A549 (cell line): Measurements from ENCODE around the gene TMEM154. TPM values are rescaled to one million over a fixed set of nuclear protein-coding genes. Genes with fewer than 3 reads are reported as not detected.

Experiments
- ATAC-seq, 2 experiments: fragments of 200-7000 bp in 1 of 2; fragments of >200 bp in 1 of 2; cut with Nextera tagmentation in 1 of 2; cut with Tn5 transposase in 1 of 2; 3 replicates each; pipeline versions ENCODE4 v1.8.0 to v1.9.1; 2018 to 2020; ENCODE audit warnings: mild to moderate bottlenecking in 1 of 2, moderate library complexity in 1 of 2
- CTCF ChIA-PET: fragments of 300-600 bp; sonication (Branson Sonifier 250); formaldehyde crosslinking; extraction: SDS; loops from one replicate; lab custom pipeline; 2021; ENCODE audit warnings: antibody characterized with exemption, inconsistent platforms; lab: Yijun Ruan, JAX
- POLR2A ChIA-PET: fragments of 350-600 bp; formaldehyde crosslinking; extraction: SDS; loops from one replicate; lab custom pipeline; 2021; ENCODE audit warnings: antibody characterized with exemption, inconsistent platforms; lab: Yijun Ruan, JAX
- DNase-seq, 2 experiments: peaks; one replicate each; pipeline versions ENCODE4 v3.0.0 to v3.0.0-alpha.2; 2011 to 2016; ENCODE audit warnings: low read depth in 1 of 2, low spot score in 1 of 2
- FAIRE-seq: peaks from 2 replicates; lab custom pipeline; 2011; peaks lifted over from hg19 to GRCh38; lab: Jason Lieb, UNC
- H3K27ac ChIP-seq, 2 experiments: fragments of >200 bp; sonication (Bioruptor Twin); formaldehyde crosslinking; 3 replicates each; pipeline ENCODE4 v1.5.1; 2016 to 2017
- H3K4me1 ChIP-seq: fragments of >200 bp; sonication (Bioruptor Twin); formaldehyde crosslinking; 3 replicates; pipeline ENCODE4 v1.6.1; 2016
- H3K4me2 ChIP-seq: fragments of >200 bp; sonication (Bioruptor Twin); formaldehyde crosslinking; 3 replicates; pipeline ENCODE4 v1.6.1; 2016
- H3K4me3 ChIP-seq: fragments of >200 bp; sonication (Bioruptor Twin); formaldehyde crosslinking; 3 replicates; pipeline ENCODE4 v1.5.1; 2016
- H3K9me3 ChIP-seq: fragments of >200 bp; sonication (Bioruptor Twin); formaldehyde crosslinking; 3 replicates; pipeline ENCODE4 v1.6.1; 2016
- CBX8 ChIP-seq: fragments of 200-600 bp; sonication (generic); IDR thresholded peaks from 2 replicates; pipeline ENCODE4 v1.6.1; 2016
- EHF ChIP-seq: fragments of 250-450 bp; sonication (Bioruptor Pico); IDR thresholded peaks from 2 replicates; pipeline ENCODE4 v1.5.0; 2020; ENCODE audit warnings: mild to moderate bottlenecking
- FOSL2 ChIP-seq, 2 experiments: fragments of 450-650 bp in 1 of 2; fragments of >200 bp in 1 of 2; sonication (Bioruptor Twin) in 1 of 2; formaldehyde crosslinking; IDR thresholded peaks; 2 replicates each; pipeline versions ENCODE4 v1.5.0 to v1.6.1; 2016 to 2020; ENCODE audit warnings: mild to moderate bottlenecking in 1 of 2, moderate library complexity in 1 of 2
- GATA3 ChIP-seq: IDR thresholded peaks from 2 replicates; pipeline ENCODE4 v1.6.1; 2012; ENCODE audit warnings: borderline replicate concordance
- HOXB5 ChIP-seq: fragments of 250-450 bp; sonication (Bioruptor Pico); IDR thresholded peaks from 2 replicates; pipeline ENCODE4 v1.5.0; 2020; ENCODE audit warnings: mild to moderate bottlenecking, moderate library complexity
- JUN ChIP-seq, 2 experiments: fragments of >200 bp; sonication (Bioruptor Twin); formaldehyde crosslinking; IDR thresholded peaks; 2 replicates in 1 of 2; 3 replicates in 1 of 2; pipeline ENCODE4 v1.6.1; 2016 to 2017
- JUNB ChIP-seq: fragments of >200 bp; sonication (Bioruptor Twin); formaldehyde crosslinking; IDR thresholded peaks from 2 replicates; pipeline ENCODE4 v1.6.1; 2016
- KDM5A ChIP-seq: fragments of 200-600 bp; sonication (generic); IDR thresholded peaks from 2 replicates; pipeline ENCODE4 v1.6.1; 2016; ENCODE audit warnings: antibody characterized with exemption, mild to moderate bottlenecking
- MAFK ChIP-seq: fragments of 450-650 bp; IDR thresholded peaks from 2 replicates; pipeline ENCODE4 v1.6.1; 2014; ENCODE audit not compliant: partially characterized antibody
- MAZ ChIP-seq: fragments of 150-350 bp; IDR thresholded peaks from 2 replicates; pipeline ENCODE4 v1.6.1; 2014; ENCODE audit warnings: antibody characterized with exemption, low read depth, low read length, borderline replicate concordance
- NFE2L2 ChIP-seq: fragments of 150-350 bp; conservative IDR thresholded peaks from 2 replicates; pipeline ENCODE4 v1.6.1; 2014; ENCODE audit warnings: low read length
- NPAS2 ChIP-seq: fragments of 250-450 bp; sonication (Bioruptor Pico); IDR thresholded peaks from 2 replicates; pipeline ENCODE4 v1.8.0; 2022; ENCODE audit warnings: mild to moderate bottlenecking, moderate library complexity, borderline replicate concordance
- PHF8 ChIP-seq: fragments of 200-600 bp; sonication (generic); IDR thresholded peaks from 2 replicates; pipeline ENCODE4 v1.6.1; 2016; ENCODE audit warnings: low read depth, mild to moderate bottlenecking, antibody characterized with exemption, moderate library complexity, borderline replicate concordance
- RAD21 ChIP-seq, 2 experiments: fragments of >200 bp in 1 of 2; sonication (Bioruptor Twin) in 1 of 2; formaldehyde crosslinking in 1 of 2; IDR thresholded peaks in 1 of 2; conservative IDR thresholded peaks in 1 of 2; 2 replicates in 1 of 2; 3 replicates in 1 of 2; pipeline ENCODE4 v1.6.1; 2012 to 2018; ENCODE audit warnings: inconsistent platforms in 1 of 2
- RCOR1 ChIP-seq: fragments of 150-350 bp; IDR thresholded peaks from 2 replicates; pipeline ENCODE4 v1.6.1; 2014; ENCODE audit warnings: antibody characterized with exemption, low read length, low read depth
- RNF2 ChIP-seq: fragments of 200-600 bp; sonication (generic); IDR thresholded peaks from 2 replicates; pipeline ENCODE4 v1.6.1; 2016; ENCODE audit warnings: low read depth, mild to moderate bottlenecking, antibody characterized with exemption, moderate library complexity, borderline replicate concordance
- TFCP2L1 ChIP-seq: fragments of 250-450 bp; sonication (Bioruptor Pico); IDR thresholded peaks from 2 replicates; pipeline ENCODE4 v1.5.0; 2021; ENCODE audit warnings: mild to moderate bottlenecking
- TP53 ChIP-seq: fragments of 250-450 bp; sonication (Bioruptor Pico); IDR thresholded peaks from 2 replicates; pipeline ENCODE4 v1.5.0; 2021; ENCODE audit warnings: mild to moderate bottlenecking, moderate library complexity
- ZFP36 ChIP-seq: fragments of 450-650 bp; IDR thresholded peaks from 2 replicates; pipeline ENCODE4 v1.6.1; 2014; ENCODE audit warnings: borderline replicate concordance; ENCODE audit not compliant: partially characterized antibody
- ZSCAN20 ChIP-seq: fragments of 250-450 bp; sonication (Bioruptor Pico); IDR thresholded peaks from 2 replicates; pipeline ENCODE4 v1.8.0; 2022; ENCODE audit warnings: mild to moderate bottlenecking, moderate library complexity
- WGBS: methylation state at CpG from one replicate; pipeline ENCODE4 v1.1.6; 2017; ENCODE audit errors: missing lambda C conversion rate; 5-methylcytosine and 5-hydroxymethylcytosine counted together
- polyA plus RNA-seq, 4 experiments: library from polyadenylated mRNA; depleted of rRNA in 3 of 4; stranded (reverse); fragments of >200 nt; fragmentation: RNase III in 1 of 4; extraction: RNeasy Plus Mini Kit Qiagen cat#74134 plus additional on column Dnase treatment in 1 of 4; gene quantifications; 2 replicates in 3 of 4; 3 replicates in 1 of 4; pipeline ENCODE4 v1.2.3, GENCODE V29; 2011 to 2017
- TF ChIP-seq, protein P1 (sequence below): fragments of 250-450 bp; sonication (Bioruptor Pico); IDR thresholded peaks from 2 replicates; pipeline ENCODE4 v1.5.0; 2020; ENCODE audit warnings: low read depth, mild to moderate bottlenecking, moderate library complexity
- TF ChIP-seq, protein P2 (sequence below): fragments of 200-600 bp; sonication (generic); IDR thresholded peaks from 2 replicates; pipeline ENCODE4 v1.6.1; 2016; ENCODE audit warnings: antibody characterized with exemption, mild to moderate bottlenecking, moderate library complexity
- TF ChIP-seq, protein P3 (sequence below): fragments of >200 bp; sonication (Bioruptor Twin); formaldehyde crosslinking; IDR thresholded peaks from 2 replicates; pipeline ENCODE4 v1.6.1; 2016
- TF ChIP-seq, protein P4 (sequence below): IDR thresholded peaks from 2 replicates; pipeline ENCODE4 v1.6.1; 2012
- TF ChIP-seq, protein P5 (sequence below): fragments of >200 bp; sonication (Bioruptor Twin); formaldehyde crosslinking; IDR thresholded peaks from 3 replicates; pipeline ENCODE4 v1.6.1; 2016
- TF ChIP-seq, protein P6 (sequence below): fragments of 150-350 bp; IDR thresholded peaks from 2 replicates; pipeline ENCODE4 v1.6.1; 2014; ENCODE audit warnings: low read depth, mild to moderate bottlenecking, low read length
- TF ChIP-seq, protein P7 (sequence below): IDR thresholded peaks from 2 replicates; pipeline ENCODE4 v1.6.1; 2012; ENCODE audit warnings: low read depth, borderline replicate concordance

TMEM154 gene
- polyA plus RNA-seq, 2 of the 4 experiments (the other 2 are of a cell fraction), result 0.05 to 0.31 TPM

DNA sequence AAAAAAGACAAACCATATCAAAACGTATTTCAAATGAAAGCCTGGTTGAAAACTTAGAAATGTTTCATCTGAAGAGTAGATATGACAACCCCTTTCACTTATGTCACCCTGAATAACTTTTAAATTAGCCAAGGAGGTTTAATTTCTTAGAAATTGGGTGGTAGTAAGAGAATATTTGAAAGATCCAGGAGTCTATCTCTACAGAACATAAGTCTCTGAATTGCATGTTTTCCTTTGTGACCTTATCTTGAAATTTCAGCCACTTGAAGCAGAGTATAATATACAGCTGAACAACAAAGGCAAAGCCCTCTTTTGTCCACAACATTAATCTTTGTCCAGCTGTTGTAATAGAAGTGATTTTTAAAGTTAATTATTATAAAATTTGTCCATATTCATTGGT lies 49.5 kb downstream of the TMEM154 start:
- DNase-seq, result no peak
- CTCF ChIA-PET, result interaction anchor here (1.3 kb wide), 1 partner anchor 9 kb away, joined by 4 read pairs; no protein-coding TSS in a partner anchor
- ATAC-seq, result no peak
- H3K4me2 ChIP-seq, result no peak overlapping the region
- H3K9me3 ChIP-seq, result no peaks in the 10 kb centered on the region
- no peak for FAIRE-seq
- TF ChIP-seq MAZ (no peak), RAD21 (conservative IDR thresholded peaks at IDR 0.05 in 1 of 2, IDR thresholded peaks at IDR 0.05 in 1 of 2) (no peak), ZFP36 (no peak), GATA3 (no peak), MAFK (no peak), PHF8 (no peak), EHF (no peak), JUN (IDR thresholded peaks at IDR 0.05) (no peak), HOXB5 (no peak)
- TF ChIP-seq, protein P1, sequence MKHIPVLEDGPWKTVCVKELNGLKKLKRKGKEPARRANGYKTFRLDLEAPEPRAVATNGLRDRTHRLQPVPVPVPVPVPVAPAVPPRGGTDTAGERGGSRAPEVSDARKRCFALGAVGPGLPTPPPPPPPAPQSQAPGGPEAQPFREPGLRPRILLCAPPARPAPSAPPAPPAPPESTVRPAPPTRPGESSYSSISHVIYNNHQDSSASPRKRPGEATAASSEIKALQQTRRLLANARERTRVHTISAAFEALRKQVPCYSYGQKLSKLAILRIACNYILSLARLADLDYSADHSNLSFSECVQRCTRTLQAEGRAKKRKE (CRISPR knock-in tag), result no peak
- TF ChIP-seq, protein P2, sequence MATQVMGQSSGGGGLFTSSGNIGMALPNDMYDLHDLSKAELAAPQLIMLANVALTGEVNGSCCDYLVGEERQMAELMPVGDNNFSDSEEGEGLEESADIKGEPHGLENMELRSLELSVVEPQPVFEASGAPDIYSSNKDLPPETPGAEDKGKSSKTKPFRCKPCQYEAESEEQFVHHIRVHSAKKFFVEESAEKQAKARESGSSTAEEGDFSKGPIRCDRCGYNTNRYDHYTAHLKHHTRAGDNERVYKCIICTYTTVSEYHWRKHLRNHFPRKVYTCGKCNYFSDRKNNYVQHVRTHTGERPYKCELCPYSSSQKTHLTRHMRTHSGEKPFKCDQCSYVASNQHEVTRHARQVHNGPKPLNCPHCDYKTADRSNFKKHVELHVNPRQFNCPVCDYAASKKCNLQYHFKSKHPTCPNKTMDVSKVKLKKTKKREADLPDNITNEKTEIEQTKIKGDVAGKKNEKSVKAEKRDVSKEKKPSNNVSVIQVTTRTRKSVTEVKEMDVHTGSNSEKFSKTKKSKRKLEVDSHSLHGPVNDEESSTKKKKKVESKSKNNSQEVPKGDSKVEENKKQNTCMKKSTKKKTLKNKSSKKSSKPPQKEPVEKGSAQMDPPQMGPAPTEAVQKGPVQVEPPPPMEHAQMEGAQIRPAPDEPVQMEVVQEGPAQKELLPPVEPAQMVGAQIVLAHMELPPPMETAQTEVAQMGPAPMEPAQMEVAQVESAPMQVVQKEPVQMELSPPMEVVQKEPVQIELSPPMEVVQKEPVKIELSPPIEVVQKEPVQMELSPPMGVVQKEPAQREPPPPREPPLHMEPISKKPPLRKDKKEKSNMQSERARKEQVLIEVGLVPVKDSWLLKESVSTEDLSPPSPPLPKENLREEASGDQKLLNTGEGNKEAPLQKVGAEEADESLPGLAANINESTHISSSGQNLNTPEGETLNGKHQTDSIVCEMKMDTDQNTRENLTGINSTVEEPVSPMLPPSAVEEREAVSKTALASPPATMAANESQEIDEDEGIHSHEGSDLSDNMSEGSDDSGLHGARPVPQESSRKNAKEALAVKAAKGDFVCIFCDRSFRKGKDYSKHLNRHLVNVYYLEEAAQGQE, result no peak
- no peaks in the 10 kb centered on the region for H3K4me1 ChIP-seq
- WGBS, result 7% methylated on average over 1 of the region's 1 CpG
- no peak overlapping the region for H3K4me3 ChIP-seq
- no peak overlapping the region for H3K27ac ChIP-seq
- POLR2A ChIA-PET, result no interaction called here

DNA sequence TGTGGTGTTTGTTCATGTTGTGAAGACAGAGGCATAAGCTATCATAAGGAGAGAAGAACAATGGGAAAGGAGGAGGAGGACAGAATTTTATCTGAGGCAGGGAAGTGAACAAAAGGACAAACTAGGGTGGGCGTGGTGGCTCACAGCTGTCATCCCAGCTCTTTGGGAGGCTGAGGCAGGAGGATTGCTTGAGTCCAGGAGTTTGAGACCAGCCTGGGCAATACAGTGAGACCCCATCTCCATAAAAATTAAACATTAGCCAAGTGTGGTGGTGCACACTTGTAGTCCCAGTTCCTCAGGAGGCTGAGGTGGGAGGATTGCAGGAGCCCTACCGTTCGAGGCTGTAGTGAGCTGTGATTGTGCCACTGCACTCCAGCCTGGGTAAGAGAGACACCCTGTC lies 49.9 kb downstream of the TMEM154 start:
- no peak for ATAC-seq

DNA sequence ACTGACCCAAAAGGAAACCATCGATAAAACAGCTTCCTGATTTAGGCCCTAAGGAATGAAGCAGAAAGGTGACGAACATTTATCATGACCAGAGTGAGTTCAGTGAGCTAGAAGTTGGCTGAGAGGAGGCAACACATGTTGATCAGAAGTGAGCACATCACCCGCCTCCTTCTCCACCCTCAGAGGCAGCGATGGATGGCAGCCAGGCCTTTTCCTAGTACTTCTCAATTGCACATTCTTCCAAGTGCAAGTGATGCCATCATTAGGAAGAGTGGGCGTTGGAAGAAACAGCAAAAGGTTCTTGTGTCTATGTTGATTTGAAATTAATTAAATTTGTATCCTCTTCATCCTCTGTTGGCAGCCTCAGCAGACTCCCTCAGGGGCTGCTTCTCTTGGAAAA lies 51.7 kb downstream of the TMEM154 start:
- no peak for FAIRE-seq
- Histone ChIP-seq H3K27ac (no peak overlapping the region), H3K4me2 (no peak overlapping the region), H3K9me3 (no peaks in the 10 kb centered on the region), H3K4me3 (no peak overlapping the region), H3K4me1 (no peaks in the 10 kb centered on the region)
- WGBS, result 78% methylated on average over 5 of the region's 5 CpGs
- ATAC-seq, result no peak
- POLR2A ChIA-PET, result no interaction called here
- CTCF ChIA-PET, result interaction anchor here (0.6 kb wide), 1 partner anchor 194 kb away, joined by 3 read pairs; no protein-coding TSS in a partner anchor
- DNase-seq, result no peak
- TF ChIP-seq NFE2L2 (no peak), RAD21 (conservative IDR thresholded peaks at IDR 0.05 in 1 of 2, IDR thresholded peaks at IDR 0.05 in 1 of 2) (no peak), GATA3 (no peak), RNF2 (no peak), KDM5A (no peak), RCOR1 (no peak), NPAS2 (CRISPR knock-in tag) (no peak), CBX8 (no peak), JUNB (no peak)
- TF ChIP-seq, protein P3, sequence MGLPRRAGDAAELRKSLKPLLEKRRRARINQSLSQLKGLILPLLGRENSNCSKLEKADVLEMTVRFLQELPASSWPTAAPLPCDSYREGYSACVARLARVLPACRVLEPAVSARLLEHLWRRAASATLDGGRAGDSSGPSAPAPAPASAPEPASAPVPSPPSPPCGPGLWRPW, result no peak
- TF ChIP-seq, protein P4, sequence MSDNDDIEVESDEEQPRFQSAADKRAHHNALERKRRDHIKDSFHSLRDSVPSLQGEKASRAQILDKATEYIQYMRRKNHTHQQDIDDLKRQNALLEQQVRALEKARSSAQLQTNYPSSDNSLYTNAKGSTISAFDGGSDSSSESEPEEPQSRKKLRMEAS, result no peak
- TF ChIP-seq, protein P1 (CRISPR knock-in tag), result no peak
- TF ChIP-seq, protein P5, sequence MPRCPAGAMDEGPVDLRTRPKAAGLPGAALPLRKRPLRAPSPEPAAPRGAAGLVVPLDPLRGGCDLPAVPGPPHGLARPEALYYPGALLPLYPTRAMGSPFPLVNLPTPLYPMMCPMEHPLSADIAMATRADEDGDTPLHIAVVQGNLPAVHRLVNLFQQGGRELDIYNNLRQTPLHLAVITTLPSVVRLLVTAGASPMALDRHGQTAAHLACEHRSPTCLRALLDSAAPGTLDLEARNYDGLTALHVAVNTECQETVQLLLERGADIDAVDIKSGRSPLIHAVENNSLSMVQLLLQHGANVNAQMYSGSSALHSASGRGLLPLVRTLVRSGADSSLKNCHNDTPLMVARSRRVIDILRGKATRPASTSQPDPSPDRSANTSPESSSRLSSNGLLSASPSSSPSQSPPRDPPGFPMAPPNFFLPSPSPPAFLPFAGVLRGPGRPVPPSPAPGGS, result no peak
- TF ChIP-seq, protein P6, sequence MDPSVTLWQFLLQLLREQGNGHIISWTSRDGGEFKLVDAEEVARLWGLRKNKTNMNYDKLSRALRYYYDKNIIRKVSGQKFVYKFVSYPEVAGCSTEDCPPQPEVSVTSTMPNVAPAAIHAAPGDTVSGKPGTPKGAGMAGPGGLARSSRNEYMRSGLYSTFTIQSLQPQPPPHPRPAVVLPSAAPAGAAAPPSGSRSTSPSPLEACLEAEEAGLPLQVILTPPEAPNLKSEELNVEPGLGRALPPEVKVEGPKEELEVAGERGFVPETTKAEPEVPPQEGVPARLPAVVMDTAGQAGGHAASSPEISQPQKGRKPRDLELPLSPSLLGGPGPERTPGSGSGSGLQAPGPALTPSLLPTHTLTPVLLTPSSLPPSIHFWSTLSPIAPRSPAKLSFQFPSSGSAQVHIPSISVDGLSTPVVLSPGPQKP, result no peak

More for the DNA sequence above, 49.9 kb downstream of the TMEM154 start:
- no peak for DNase-seq
- TF ChIP-seq, protein P7, sequence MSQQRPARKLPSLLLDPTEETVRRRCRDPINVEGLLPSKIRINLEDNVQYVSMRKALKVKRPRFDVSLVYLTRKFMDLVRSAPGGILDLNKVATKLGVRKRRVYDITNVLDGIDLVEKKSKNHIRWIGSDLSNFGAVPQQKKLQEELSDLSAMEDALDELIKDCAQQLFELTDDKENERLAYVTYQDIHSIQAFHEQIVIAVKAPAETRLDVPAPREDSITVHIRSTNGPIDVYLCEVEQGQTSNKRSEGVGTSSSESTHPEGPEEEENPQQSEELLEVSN, result no peak
- no peak for TF ChIP-seq NPAS2 (CRISPR knock-in tag)
- TF ChIP-seq TP53 (CRISPR knock-in tag), result no peak
- TF ChIP-seq FOSL2 (IDR thresholded peaks at IDR 0.05), result no peak
- TF ChIP-seq FOSL2 (CRISPR knock-in tag; IDR thresholded peaks at IDR 0.05), result no peak
- TF ChIP-seq TFCP2L1 (CRISPR knock-in tag), result no peak
- no peak for TF ChIP-seq ZSCAN20 (CRISPR knock-in tag)
- POLR2A ChIA-PET, result no interaction called here
- Histone ChIP-seq H3K4me3 (no peak overlapping the region), H3K9me3 (no peaks in the 10 kb centered on the region), H3K27ac (no peak overlapping the region), H3K4me1 (no peaks in the 10 kb centered on the region), H3K4me2 (no peak overlapping the region)
- CTCF ChIA-PET, result no interaction called here
- WGBS, result 55% methylated on average over 3 of the region's 3 CpGs
- no peak for FAIRE-seq
